HUDEP-2 (cell line): ENCODE results near the gene TMEM31.

Experiments used
- DNase-seq, 76 experiments: peaks; one replicate each; lab custom pipeline; 2025; ENCODE audit not compliant: unreplicated experiment in 76 of 76; lab: John Stamatoyannopoulos, UW

TMEM31 gene, protein sequence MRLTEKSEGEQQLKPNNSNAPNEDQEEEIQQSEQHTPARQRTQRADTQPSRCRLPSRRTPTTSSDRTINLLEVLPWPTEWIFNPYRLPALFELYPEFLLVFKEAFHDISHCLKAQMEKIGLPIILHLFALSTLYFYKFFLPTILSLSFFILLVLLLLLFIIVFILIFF

GRCh38 chrX:103710609-103711008, at the start of gene TMEM31:
TSS of gene TMEM31 (plus strand) at chrX:103710909. CDS start at chrX:103712259, 1,350 bp downstream.
- DNase-seq: no peak

GRCh38 chrX:103663981-103664762, 46.5 kb upstream of the TMEM31 start:
- DNase-seq: no peak

GRCh38 chrX:103666202-103667107, 44.3 kb upstream of the TMEM31 start:
- DNase-seq: no peak

GRCh38 chrX:103669745-103670144, 41.0 kb upstream of the TMEM31 start:
- DNase-seq: peak in 1 of 76 experiments; percentile 2

GRCh38 chrX:103674531-103675454, 35.9 kb upstream of the TMEM31 start:
- no peak for DNase-seq

DNA sequence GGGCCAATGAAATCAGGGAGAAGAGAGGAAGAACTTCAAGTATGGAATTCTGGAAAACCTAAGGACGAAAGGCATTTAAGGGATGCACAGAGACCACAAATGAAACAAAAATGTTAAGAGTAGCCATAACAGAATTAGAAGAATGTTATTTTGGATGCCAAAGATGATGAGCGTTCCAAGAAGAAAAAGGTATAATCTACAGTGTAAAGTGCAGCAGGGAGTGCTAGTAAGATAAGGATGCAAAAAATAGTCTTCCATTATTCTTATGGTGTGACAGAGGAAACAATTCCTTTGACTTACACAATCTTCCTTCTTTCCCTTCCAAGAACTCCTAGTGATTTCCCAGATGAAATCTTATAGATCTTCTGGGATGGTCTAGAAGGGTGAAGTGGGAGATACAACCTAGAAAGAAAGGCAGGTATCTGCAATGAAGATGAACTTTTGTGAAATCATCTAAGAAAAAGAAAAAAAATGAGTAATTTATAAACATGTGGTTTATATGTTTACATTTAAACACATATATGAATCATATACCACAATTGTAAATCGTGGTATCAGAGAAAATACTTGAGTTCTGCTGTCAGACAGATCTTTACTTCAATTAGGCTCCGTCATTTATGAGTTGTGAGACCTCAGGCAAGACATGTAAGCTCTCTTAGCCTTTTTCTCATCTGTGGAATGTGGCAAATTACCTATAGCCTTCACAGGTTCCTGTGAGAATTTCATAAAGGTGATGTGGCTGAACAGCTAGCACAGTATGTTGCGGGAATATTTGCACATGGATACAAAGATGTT, 32.3 kb upstream of the TMEM31 start:
- DNase-seq: no peak

DNA sequence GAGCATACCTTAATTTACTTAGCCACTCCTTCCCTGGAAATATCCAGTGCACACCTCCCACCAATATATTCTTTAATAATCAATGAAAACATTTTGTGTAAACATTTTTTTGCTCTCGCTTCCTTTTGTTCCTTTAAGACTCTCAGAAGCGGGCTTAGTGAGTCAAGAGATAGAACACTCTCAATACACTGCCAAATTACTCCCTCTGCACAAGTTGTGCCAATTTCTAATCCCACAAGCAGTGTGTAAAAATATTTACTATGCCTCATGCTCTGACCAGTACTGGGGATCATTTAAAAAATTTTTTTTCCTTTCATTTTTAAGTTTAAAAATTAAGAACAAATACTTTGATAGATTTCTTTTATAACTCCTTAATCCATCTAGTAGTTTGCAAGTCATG, 29.3 kb upstream of the TMEM31 start:
- no peak for DNase-seq

DNA sequence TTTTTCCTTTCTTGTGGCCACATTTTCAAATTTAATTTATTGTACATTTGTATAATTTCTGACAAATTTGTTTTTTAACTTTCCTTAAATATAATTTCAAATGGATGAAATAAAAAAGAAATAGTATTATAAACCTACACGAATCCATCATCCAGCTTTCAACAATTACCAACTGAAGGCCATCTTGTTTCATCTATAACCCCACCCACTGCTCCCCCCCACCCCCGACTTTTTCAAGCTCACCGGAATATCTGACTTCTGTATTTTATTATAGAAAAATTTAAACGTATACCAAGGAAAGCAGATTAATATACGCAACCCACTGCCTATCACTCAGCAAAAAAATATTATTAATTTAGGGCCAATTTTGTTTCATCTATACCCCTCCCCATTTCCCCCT, 25.3 kb upstream of the TMEM31 start:
- DNase-seq: peak in 5 of 76 experiments; percentile 0 to 8 (median 1)

GRCh38 chrX:103686199-103687072, 24.3 kb upstream of the TMEM31 start, which contains the start of gene MORF4L2:
TSS of gene MORF4L2 (minus strand) at chrX:103686699. CDS start at chrX:103677027, 9,672 bp downstream.
- DNase-seq: peak in 75 of 76 experiments; percentile 13 to 96 (median 83)

DNA sequence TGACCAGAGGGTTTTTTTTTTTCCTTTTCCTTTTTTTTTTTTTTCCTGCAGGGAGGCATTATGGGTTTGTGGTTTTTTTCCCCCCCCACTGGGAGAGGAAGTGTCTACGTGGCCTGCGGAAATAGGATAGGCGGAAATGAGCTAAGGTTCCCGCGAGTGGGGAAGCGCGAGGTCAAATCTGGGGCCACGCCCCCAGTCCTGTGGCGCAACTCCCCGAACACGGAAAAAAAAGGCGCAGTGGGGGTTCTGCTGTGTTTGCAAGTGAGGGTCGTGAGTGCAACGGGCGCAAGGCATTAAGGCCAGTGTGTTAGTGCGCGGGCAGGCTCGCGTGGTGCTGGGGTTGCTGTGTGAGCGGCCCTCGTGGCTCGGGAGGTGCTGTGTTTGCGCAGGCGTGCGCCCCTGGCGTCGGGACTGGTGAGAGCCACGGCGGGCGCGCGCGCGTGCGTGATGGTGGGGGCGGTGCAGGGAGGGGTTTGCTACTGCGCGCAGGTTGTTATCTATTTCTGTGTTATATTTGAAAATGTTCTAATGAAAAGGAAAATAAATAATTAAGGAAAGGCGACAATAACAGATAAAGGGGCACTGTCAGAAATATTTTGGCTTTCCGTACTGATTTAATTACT, 23.5 kb upstream of the TMEM31 start:
- peak in 74 of 76 experiments; percentile 5 to 89 (median 67) for DNase-seq

- peak in 66 of 76 experiments; percentile 1 to 70 (median 22) for DNase-seq
These were observed 23.0 kb upstream of the TMEM31 start for GRCh38 chrX:103687696-103688201.

- peak in 10 of 76 experiments; percentile 0 to 31 (median 2) for DNase-seq
These were observed 21.8 kb upstream of the TMEM31 start for GRCh38 chrX:103688946-103689345.

DNA sequence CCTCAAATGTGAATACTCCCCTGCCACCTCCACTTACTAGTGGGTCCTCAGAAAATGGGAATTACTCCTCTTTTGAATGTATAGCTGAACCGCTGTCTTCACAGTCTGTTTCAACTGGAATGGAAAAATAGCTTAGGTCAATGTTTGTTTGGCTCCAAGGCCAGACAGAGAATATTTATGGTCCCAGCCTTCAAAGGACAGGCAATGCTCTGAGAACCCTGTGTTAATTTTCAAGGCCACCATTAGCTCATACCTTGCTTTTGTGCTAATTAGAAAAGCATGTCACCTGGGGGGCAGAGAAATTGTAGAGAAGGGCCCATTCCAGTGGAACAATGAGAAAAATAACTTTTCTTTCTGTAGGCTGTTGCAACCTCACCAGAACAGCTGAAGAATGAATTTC, 19.6 kb upstream of the TMEM31 start:
- DNase-seq: no peak

DNA sequence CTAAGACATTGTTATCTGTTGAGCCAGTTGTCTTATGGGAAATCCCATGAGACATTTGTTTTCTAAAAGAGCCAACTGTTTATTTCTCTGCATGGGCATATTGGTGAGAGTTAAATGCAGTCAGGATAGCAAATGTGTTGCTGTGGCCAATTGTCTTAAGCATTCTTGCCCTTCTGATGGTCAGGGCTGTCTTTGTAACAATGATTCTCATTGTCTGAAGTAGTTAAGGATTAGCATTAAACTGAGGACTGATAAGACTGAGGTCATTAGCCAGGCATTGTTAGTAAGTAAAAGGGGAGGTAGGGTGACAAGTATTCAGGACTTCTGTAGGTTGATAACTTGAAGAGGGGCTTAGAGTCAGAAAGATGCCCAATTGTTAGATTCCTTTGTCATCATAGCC, 13.0 kb upstream of the TMEM31 start:
- DNase-seq: no peak

- DNase-seq: no peak
These were observed 11.5 kb upstream of the TMEM31 start for GRCh38 chrX:103699243-103699642.

- no peak for DNase-seq
These were observed 5.8 kb upstream of the TMEM31 start for GRCh38 chrX:103704863-103705262.

DNA sequence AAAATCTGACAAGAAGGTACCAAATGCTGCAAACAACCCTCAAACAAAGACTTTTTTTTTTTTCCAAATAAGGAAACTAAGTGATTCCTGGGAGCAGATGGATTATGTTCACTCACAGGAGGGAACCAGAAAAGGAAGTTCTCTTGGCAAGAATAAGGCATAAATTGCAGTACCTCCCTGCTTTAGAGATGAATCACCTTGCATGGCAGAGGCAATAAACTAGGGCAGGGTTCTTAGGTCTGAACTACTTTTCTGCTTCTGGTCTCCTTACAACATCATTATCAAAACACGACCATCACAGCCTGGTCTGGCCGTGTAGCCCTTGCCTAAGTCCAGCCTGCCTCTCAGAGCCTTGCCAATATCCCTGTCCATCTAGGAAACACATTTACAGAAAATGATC, 6.3 kb downstream of the TMEM31 start:
- DNase-seq: no peak

- no peak for DNase-seq
These were observed 7.4 kb downstream of the TMEM31 start for GRCh38 chrX:103718120-103718519.
